IPS DF 4.7 (cell line): ENCODE data around the gene BCORL1.
A peak's percentile ranks its signal among the peaks of the same experiment; 100 is the strongest.

Experiments used
- DNase-seq: peaks from one replicate; pipeline ENCODE4 v3.0.0-alpha.2; 2013; ENCODE audit warnings: low spot score; ENCODE audit errors: extremely low read depth

BCORL1 gene

DNA sequence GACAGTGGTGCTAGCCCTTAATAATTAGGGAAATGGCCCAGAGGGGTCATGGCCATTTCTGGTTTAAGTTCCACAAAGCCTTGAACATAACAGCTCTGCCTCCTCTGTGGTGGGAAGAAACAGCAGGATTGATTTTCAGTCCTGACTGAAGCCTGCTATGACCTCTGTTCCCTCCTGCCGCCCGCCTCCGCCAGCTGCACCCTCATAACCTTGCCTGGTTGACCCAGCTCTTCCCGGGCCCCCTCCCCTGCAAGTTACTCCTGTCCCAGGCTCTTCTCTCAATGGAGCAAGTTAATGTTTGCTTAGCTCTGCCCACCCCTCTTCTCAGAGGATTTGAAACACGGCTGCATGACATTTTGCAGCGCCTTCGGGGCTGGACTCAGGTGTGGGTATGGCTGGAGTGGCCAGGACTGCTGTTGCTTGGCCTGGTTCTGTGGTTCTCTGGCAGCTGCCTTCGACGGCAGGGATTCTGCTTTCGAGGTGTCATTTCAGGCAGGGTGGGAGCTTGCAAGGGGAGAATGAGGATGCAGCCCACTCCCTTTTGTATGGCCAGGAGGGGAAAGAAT lies 27.3 kb downstream of the BCORL1 start:
- no peak for DNase-seq

DNA sequence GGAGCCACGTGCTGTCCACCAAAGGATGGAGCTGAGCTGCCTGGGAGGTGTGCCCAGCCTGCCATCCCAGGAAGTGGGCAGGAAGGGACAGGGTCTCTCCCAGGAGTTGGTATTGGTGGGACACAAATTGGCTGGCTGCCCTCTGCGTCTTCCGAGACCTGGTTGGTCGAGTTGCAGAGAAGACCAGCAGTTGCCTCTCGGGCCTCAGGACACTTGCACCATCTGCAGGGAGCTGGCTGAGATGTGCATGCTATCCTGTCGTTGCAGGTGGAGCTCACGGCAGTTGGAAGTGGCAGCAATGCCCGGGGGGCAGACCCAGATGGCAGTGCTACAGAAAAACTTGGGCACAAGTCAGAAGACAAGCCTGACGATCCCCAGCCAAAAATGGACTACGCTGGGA lies 30.2 kb downstream of the BCORL1 start:
- DNase-seq, result no peak

DNA sequence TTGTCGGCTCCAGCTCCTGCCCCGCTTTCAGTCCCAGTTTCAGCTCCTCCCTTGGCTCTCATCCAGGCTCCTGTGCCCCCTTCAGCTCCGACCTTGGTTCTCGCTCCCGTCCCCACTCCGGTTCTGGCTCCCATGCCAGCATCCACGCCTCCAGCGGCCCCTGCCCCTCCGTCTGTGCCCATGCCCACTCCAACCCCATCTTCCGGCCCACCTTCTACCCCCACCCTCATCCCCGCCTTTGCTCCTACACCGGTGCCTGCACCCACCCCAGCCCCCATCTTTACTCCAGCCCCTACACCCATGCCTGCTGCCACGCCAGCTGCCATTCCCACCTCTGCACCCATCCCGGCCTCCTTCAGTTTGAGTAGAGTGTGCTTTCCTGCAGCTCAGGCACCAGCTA lies 31.2 kb downstream of the BCORL1 start:
- no peak for DNase-seq

DNA sequence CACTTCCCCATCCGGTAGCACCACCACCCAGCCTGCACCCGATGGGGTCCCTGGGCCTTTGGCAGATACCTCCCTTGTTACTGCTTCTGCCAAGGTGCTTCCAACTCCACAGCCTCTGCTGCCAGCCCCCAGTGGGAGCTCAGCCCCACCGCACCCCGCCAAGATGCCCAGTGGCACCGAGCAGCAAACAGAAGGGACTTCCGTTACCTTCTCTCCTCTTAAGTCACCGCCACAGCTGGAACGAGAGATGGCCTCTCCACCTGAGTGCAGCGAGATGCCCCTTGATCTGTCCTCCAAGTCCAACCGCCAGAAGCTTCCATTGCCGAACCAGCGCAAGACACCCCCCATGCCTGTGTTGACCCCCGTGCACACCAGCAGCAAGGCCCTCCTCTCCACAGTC lies 31.9 kb downstream of the BCORL1 start:
- DNase-seq, result no peak

DNA sequence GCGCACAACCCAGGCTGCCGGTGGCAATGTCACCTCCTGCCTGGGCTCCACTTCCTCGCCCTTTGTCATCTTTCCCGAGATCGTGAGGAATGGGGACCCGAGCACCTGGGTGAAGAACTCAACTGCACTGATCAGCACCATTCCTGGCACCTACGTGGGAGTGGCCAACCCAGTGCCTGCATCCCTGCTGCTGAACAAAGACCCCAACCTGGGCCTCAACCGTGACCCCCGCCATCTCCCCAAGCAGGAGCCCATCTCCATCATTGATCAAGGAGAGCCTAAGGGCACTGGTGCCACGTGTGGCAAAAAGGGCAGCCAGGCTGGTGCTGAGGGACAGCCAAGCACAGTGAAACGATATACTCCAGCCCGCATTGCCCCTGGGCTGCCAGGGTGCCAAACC lies 32.3 kb downstream of the BCORL1 start:
- no peak for DNase-seq

DNA sequence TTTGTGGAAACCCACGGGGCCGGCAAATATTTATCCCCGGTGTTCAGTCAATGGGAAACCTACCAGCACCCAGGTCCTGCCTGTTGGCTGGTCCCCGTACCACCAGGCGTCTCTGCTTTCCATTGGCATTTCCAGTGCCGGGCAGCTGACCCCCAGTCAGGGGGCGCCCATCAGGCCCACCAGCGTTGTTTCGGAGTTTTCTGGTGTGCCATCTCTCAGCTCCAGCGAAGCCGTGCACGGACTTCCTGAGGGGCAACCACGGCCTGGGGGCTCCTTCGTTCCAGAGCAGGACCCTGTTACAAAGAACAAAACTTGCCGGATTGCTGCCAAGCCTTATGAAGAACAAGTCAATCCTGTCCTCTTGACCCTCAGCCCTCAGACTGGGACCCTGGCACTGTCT lies 32.7 kb downstream of the BCORL1 start:
- no peak for DNase-seq

DNA sequence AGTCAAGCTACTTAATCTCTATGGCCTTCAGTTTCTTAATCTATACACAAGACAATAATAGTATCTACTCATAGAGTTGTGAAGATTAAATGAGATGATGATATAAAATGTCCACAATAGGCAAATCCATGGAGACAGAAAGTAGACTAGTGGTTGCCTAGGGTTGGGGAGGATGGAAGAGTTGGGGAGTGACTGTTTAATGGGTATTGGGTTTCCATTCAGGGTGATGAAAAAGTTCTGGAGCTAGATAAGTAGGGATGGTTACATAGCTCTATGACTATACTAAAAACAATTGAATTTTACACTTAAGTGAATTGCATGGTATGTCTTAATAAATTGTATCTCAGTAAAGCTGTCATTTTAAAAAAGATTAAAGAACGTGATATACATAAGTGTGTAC lies 35.7 kb downstream of the BCORL1 start:
- DNase-seq, result no peak

DNA sequence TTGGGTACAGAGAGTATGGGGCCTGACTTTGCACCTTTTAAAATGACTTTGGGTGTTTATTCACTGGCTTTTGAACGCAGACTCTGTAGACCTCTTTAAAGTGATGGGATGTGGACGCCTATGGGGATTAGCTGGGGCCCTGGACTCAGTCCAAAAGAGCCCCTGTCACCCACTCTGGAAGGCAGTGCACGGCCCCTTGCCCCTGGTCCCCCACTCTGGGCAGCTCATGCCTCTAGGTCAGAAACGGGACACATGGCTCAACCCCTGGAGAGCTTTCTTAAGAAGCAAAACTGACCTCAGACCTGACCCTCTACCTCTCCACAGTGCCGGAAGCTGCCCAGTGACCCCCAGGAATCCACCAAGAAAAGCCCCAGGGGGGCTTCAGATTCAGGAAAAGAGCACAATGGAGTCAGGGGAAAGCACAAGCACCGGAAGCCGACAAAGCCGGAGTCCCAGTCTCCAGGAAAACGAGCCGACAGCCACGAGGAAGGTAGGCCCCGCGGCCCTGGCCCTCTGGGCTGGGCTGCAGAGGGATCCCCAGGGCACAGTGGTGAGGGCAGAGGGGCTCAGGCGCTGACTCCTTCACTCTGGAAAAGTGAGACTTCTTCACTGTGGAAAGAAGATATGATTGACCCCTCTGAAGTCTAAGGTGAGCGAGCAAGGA lies 38.4 kb downstream of the BCORL1 start:
- DNase-seq, result no peak

DNA sequence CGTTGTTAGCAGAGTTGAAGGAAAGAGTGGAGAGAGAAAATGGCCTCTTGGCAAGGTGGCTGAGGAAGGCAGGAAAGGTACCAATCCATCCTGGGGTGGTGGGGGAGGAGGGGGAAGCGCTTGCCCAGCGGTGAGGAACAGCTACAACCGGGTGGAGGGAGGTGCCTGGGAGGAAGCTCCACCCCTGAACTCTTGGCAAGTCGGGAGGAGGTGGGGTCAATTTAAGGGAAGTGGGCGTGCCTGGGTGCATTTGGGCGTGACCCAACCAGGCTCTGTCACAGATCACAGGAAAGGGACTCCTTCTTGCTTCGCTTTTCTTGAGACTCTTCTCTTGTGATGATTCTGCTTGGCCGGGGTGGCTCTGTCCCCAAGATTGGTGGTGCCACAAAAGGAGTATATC lies 41.7 kb downstream of the BCORL1 start:
- DNase-seq, result peak; percentile 62

DNA sequence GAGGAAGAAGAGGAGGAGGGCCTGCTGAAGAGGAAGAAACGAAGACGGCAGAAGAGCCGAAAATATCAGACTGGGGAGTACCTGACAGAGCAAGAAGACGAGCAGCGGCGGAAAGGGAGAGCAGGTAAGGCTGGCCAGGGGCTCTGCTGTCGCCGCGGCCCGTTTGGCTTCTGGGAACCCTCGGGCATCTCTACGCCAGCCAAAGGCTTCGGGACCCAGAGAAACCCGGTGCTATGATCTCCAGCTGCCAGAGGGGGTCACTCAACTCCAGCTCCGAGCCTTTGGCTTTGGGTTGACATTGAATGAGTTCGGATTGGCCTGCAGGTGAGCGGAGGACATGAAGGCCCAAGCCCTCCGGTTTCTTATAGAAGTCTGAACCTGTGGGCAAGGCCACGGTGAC lies 42.8 kb downstream of the BCORL1 start:
- no peak for DNase-seq

DNA sequence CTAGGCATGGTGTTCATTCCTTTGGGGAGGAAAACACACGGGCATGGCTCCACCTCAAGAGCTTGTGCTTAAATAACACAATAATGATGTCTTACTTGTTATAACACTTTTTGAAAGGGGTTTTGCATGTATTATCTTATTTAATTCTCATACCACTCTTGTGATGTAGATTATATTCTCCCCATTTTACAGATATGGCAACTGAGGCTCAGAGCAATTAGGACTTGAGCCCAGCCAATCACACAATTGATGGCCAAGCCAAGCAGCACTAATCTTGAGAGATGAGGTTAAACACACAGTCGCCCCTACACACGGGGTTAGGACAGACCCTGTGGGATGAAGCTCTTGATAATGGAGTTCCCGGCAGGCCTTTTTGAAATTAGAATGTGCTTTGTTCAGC lies 45.1 kb downstream of the BCORL1 start:
- no peak for DNase-seq

DNA sequence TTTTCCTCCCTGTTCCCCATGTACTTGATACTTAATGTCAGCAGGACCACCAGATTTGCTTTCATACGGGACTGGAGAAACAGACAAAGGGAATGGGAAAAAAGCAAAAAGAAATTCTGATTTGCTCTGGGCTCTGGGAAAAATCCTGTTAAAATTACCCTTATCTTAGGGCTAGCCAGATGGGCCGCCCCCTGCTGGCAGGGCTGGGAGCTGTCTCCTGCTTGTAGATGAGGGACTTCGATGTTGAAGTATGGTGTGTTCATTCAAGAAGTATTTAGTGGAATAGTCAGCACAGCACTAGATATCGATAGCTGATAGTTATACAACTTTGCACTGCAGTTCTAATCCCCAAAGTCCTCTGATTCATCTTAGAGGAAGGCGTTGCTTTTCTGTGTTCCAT lies 45.8 kb downstream of the BCORL1 start:
- DNase-seq, result no peak

DNA sequence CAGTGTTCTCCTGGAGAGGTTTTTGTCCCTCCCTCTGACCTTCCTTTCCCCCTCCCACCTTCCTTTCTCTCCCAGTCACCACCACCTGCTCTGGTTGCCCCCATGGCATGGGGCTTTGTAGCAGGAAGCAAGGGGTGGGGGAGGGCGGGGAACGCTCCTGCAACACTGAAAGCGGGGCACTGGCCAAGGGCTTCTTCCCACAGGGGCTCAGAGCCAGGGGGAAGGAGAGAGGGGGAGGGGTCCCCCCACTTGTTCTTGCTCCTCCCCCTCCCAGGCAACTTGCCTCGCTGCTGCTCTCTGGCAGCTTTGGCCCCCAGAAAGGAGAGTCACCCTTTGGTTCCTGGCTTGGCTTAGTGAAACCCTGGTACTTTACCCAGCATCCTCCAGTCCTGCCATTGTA lies 48.4 kb downstream of the BCORL1 start:
- no peak for DNase-seq

DNA sequence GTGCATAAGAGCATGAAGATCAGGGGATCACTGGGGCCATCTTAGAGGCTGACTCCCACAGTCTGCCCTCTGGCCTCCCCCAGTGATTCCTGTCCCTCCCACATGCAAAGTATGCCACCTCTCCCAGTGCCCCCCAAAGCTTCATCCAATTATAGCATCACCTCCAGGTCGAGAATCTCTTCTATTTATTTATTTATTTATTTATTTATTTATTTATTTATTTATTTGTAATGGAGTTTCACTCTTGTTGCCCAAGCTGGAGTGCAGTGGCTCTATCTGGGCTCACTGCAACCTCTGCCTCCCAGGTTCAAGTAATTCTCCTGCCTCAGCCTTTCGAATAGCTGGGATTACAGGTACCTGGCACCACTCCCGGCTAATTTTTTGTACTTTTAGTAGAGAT lies 50.1 kb downstream of the BCORL1 start:
- DNase-seq, result no peak

DNA sequence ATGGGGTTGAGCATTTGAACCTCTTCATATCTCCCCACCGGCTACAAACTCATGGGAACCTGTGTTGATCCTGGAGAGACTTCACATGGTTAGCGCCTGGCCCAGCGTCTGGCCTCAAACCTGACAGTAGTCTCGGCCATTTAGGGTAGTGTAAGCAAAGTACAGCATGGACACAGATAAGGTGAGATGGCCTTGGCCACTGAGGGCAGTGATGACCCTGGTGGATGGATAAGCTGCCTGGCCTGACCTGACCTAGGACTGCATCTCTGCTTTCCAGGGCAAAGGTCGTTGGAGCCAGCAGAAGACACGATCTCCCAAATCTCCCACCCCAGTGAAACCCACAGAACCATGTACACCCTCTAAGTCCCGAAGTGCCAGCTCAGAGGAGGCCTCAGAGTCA lies 51.7 kb downstream of the BCORL1 start:
- DNase-seq, result no peak

DNA sequence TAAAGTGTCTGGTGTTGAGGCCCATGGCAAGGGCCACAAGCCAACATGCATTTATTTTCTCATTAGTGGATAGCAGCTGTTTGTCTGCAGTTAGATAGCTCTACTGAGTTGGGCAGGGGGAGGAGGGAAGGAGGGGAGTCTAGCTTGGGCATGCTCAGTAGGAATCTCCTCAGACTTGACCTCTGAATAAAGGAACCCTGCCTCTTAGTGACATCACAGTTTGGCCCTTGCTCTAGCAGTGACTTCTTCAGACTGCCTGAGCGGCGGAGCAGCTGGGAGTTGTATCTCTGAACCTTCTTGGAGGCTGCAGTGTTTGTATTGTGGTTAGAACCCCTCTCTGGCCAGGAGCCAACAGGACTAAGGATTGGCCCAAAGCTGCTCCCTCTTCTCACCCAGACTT lies 57.4 kb downstream of the BCORL1 start:
- no peak for DNase-seq

DNA sequence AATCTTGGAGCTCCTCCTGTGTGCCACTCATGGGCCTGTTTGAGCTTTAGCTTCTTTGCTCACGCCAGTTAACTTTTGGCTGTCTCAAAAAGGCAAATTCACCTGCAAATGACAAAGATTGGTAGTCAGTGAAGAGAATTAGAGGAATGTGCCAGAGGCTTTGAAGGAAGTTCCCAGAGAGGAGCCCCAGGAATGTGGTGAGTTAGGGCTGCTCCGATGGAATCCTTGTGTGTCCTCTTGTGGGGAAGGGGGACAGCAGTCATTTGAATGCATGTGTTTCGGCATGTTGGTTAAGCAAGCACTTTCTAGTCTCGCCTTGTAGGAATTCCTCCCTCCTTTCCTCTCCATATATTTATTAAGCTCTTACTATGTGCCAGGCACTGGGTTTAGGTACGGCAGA lies 65.0 kb downstream of the BCORL1 start:
- no peak for DNase-seq

DNA sequence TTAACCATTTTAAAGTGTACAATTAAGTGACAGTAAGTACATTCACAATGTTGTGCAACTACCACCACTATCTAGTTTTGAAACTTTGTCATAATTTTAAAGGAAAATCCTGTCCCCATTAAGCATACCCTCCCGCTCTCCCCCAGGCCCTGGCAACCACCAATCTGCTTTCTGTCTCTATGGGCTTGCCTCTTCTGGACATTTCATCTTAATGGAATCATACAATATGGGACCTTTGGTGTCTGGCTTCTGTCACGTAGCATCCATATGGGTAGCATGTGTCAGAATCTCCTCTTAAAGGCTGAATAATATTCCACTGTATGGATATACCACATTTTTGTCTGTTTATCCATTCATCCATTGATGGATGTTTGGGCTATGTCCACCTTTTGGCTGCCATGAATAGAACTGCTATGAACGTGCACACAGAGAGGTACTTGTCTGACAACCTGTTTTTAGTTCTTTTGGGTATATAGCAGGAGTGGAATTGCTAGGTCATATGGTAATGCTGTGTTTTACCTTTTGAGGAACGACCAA lies 66.3 kb downstream of the BCORL1 start:
- no peak for DNase-seq

DNA sequence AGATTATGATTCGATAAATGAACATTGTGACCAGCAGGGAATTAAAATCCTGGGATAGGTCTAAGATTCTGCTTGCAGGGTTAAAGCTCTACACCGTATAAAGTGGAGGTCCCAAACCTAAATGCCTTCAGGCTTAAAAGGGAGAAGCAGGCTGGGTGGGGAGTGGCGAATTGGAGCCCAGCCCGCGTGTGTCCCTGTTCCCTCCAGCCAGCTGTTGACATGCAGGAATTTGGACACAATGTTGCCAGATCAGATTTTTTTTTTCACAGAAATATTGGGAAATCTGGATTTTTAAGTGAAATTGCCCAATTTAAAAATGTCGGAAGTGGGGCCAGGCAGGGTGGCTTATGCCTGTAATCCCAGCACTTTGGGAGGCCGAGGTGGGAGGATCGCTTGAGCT lies 67.4 kb downstream of the BCORL1 start:
- DNase-seq, result no peak

DNA sequence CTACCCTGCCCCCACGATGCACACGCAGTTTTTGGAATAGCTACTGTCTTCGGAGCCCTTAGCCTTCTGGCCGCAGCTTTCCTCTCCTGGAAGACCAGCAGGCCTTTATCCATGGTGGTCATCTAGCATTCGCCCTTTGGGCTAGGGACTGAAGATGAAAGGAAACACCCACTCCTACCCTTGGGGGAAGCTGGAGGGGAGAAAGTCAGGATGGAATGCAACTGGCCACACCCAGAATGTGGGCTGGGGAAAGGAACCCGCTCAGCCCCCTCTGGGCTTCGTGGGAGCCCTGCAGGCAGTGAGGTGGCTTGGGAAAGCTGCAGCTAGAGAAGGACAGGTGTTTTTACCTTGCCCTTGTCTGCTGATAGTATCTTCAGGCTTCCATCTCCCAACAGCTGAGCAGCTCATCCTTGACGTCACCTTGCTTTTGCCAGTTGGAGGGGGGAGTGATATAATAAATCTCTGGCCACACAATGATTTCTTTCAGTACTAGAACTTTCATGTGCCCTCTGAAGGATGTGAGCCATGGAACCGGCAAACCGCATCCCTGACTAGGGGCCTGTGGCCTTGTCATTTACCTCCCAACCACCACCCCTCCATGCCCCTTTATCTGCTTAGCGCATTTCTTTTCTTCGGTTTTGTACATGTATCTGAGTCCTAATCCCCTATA lies 68.9 kb downstream of the BCORL1 start:
- no peak for DNase-seq

DNA sequence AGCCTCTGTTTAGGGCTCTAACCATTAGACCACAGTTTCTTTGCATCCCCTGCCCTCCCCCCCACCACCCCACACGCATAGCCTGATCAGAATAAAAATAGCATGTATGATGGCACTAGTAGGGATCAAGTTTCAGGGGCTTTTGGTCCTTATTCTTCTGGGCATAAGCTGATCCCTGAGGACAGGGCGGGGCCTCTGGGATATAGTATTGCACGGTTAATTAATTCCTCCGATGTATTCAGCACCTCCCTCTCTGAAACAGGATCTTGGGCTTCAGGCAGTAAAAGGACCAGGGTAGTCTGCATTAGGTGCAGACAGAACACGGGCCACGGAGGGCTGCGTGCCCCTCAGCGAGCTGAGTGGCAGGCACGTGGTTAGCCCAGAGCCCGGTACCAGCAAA lies 70.8 kb downstream of the BCORL1 start:
- DNase-seq, result no peak

DNA sequence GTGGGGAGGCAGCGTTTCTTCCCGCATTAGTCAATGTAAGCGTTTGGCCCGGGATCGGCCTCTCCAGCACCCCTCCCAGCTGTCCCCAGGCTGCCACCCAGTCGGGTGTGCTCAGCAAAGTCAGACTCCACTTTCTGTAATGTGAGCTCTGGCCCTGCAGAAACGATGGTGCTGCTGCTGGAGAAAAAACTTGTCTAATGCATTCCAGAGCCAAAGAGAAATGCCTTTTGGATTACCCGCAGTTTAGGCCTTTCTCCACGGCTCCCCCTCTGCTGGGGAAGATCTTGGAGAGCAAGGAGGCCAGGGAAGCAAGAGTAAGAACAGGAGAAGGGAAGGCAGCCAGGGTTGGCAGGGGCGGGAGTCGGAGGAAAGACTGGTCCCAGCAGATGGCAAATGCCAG lies 72.7 kb downstream of the BCORL1 start:
- DNase-seq, result no peak

DNA sequence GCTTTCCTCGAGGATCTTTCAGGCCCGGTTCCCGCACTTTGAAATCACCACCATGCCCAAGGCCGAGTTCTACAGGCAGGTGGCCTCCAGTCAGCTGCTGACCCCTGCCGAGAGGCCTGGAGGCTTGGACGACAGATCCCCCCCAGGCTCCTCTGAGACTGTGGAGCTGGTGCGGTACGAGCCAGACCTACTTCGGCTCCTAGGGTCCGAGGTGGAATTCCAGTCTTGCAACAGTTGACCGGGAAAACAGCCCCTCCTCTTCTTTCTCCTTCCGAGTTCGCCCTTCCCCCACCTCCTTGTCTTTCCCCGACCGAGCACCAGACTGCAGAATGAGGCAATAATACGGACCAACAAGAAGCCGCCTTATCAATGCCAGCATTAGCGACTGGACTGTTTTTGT lies 73.5 kb downstream of the BCORL1 start:
- DNase-seq, result no peak
